Fibroblast of lung (primary cell): Measurements from ENCODE around the gene SMIM5. TPM values are rescaled to one million over a fixed set of nuclear protein-coding genes. Genes with fewer than 3 reads are reported as not detected.

ENCODE experiments used
- DNase-seq, 2 donors: peaks; one replicate each; pipeline versions ENCODE4 v3.0.0 to v3.0.0-alpha.2; 2010; ENCODE audit warnings: low read depth in 2 of 2
- H2AFZ ChIP-seq: 2 replicates; pipeline ENCODE4 v1.5.1; 2012; ENCODE audit warnings: low read length, control low read depth, inconsistent platforms
- H3K27ac ChIP-seq: 2 replicates; pipeline ENCODE4 v1.5.1; 2011; ENCODE audit warnings: low read length, control low read depth; ENCODE audit not compliant: insufficient read depth
- H3K27me3 ChIP-seq: 2 replicates; pipeline ENCODE4 v1.5.1; 2011; ENCODE audit warnings: mild to moderate bottlenecking, low read length; ENCODE audit not compliant: control insufficient read depth, insufficient read depth
- H3K36me3 ChIP-seq: 2 replicates; pipeline ENCODE4 v1.5.1; 2011; ENCODE audit warnings: low read length; ENCODE audit not compliant: control insufficient read depth, insufficient read depth
- H3K4me1 ChIP-seq: 2 replicates; pipeline ENCODE4 v1.5.1; 2011; ENCODE audit warnings: low read length; ENCODE audit not compliant: control insufficient read depth, insufficient read depth; ENCODE audit errors: extremely low read depth
- H3K4me2 ChIP-seq: 2 replicates; pipeline ENCODE4 v1.5.1; 2011; ENCODE audit warnings: low read length, control low read depth; ENCODE audit not compliant: insufficient read depth; ENCODE audit errors: extremely low read depth
- H3K4me3 ChIP-seq, 4 experiments: fragments of 200-600 bp in 1 of 4; sonication (generic) in 1 of 4; replicated peaks in 1 of 4; 2 replicates each; pipeline ENCODE4 v1.5.1; 2011 to 2016; ENCODE audit warnings: low read length in 4 of 4, low read depth in 3 of 4, mild to moderate bottlenecking in 3 of 4, control low read depth in 2 of 4, inconsistent platforms in 1 of 4, mixed read lengths in 1 of 4; ENCODE audit not compliant: insufficient read depth in 1 of 4; ENCODE audit errors: control extremely low read depth in 1 of 4
- H3K79me2 ChIP-seq: 2 replicates; pipeline ENCODE4 v1.5.1; 2012; ENCODE audit warnings: mild to moderate bottlenecking, low read length, inconsistent platforms; ENCODE audit not compliant: control insufficient read depth, insufficient read depth
- H3K9ac ChIP-seq: 2 replicates; pipeline ENCODE4 v1.5.1; 2011; ENCODE audit warnings: mild to moderate bottlenecking, low read length, control low read depth; ENCODE audit not compliant: insufficient read depth
- H3K9me3 ChIP-seq: 2 replicates; pipeline ENCODE4 v1.5.1; 2012; ENCODE audit warnings: low read depth, low read length; ENCODE audit not compliant: control insufficient read depth, insufficient read depth
- H4K20me1 ChIP-seq: 2 replicates; pipeline ENCODE4 v1.5.1; 2011; ENCODE audit warnings: low read length; ENCODE audit not compliant: control insufficient read depth, insufficient read depth; ENCODE audit errors: extremely low read depth
- CTCF ChIP-seq, 2 donors: IDR thresholded peaks in 1 of 2; conservative IDR thresholded peaks in 1 of 2; 1 replicate in 1 of 2; 2 replicates in 1 of 2; pipeline ENCODE4 v1.5.1; 2011 to 2012; ENCODE audit warnings: low read length in 2 of 2, control low read depth in 1 of 2, inconsistent platforms in 1 of 2, low read depth in 1 of 2, mild to moderate bottlenecking in 1 of 2
- EZH2 ChIP-seq: IDR thresholded peaks from 2 replicates; pipeline ENCODE4 v1.5.1; 2012; ENCODE audit warnings: low read length, control low read depth, mild to moderate bottlenecking; ENCODE audit errors: missing control alignments
- polyA plus RNA-seq, 2 donors: library from polyadenylated mRNA; depleted of rRNA in 1 of 2; stranded (reverse) in 1 of 2; unstranded in 1 of 2; fragments of >200 nt; gene quantifications; 2 replicates each; pipeline ENCODE4 v1.2.1, GENCODE V29; 2011 to 2012; ENCODE audit warnings: missing spikeins in 1 of 2
- total RNA-seq: library from RNA; depleted of rRNA; stranded (reverse); fragments of >200 nt; gene quantifications from 2 replicates; pipeline ENCODE4 v1.2.1, GENCODE V29; 2014

SMIM5 gene
- total and polyA plus RNA-seq, 2 donors (not counting 1 experiment from before 2014, with no cell fraction given), result 0.05 to 0.17 TPM

- no peaks in the 10 kb centered on the region for H3K36me3 ChIP-seq
- no peak overlapping the region for H3K9ac ChIP-seq
- H3K27me3 ChIP-seq, result no peaks in the 10 kb centered on the region
- no peaks in the 10 kb centered on the region for H3K9me3 ChIP-seq
- no peak overlapping the region for H3K4me3 ChIP-seq
- TF ChIP-seq EZH2 (no peak), CTCF (conservative IDR thresholded peaks at IDR 0.05 in 1 of 2, IDR thresholded peaks at IDR 0.05 in 1 of 2; ENCODE audit: low read depth in 1 of 2, low read length in 2 of 2) (no peak)
- no peaks in the 10 kb centered on the region for H3K4me1 ChIP-seq
- H3K79me2 ChIP-seq, result no peaks in the 10 kb centered on the region
- no peak overlapping the region for H2AFZ ChIP-seq
- DNase-seq, result no peak
- H3K4me2 ChIP-seq, result no peak overlapping the region
- no peaks in the 10 kb centered on the region for H4K20me1 ChIP-seq
- no peak overlapping the region for H3K27ac ChIP-seq
Measured at GRCh38 chr17:75624714-75625345, 8.4 kb upstream of the SMIM5 start.

- TF ChIP-seq EZH2 (no peak), CTCF (conservative IDR thresholded peaks at IDR 0.05 in 1 of 2, IDR thresholded peaks at IDR 0.05 in 1 of 2; ENCODE audit: low read depth in 1 of 2, low read length in 2 of 2) (peak; percentile 41 to 74)
- Histone ChIP-seq H3K79me2 (no peaks in the 10 kb centered on the region), H3K4me2 (no peak overlapping the region), H4K20me1 (no peaks in the 10 kb centered on the region), H3K4me3 (no peak overlapping the region), H3K27me3 (no peaks in the 10 kb centered on the region), H2AFZ (no peak overlapping the region), H3K36me3 (no peaks in the 10 kb centered on the region), H3K4me1 (no peaks in the 10 kb centered on the region), H3K9ac (no peak overlapping the region), H3K9me3 (no peaks in the 10 kb centered on the region), H3K27ac (no peak overlapping the region)
- peak in 1 of 2 donors; percentile 5 for DNase-seq
Measured at GRCh38 chr17:75625813-75626486, 7.3 kb upstream of the SMIM5 start.

- TF ChIP-seq CTCF (conservative IDR thresholded peaks at IDR 0.05 in 1 of 2, IDR thresholded peaks at IDR 0.05 in 1 of 2; ENCODE audit: low read depth in 1 of 2, low read length in 2 of 2), result no peak
- TF ChIP-seq EZH2, result no peak
- H3K4me1 ChIP-seq, result no peaks in the 10 kb centered on the region
- H3K27ac ChIP-seq, result no peak overlapping the region
Measured at GRCh38 chr17:75626496-75627038, 6.7 kb upstream of the SMIM5 start.

More at GRCh38 chr17:75626496-75627038, 6.7 kb upstream of the SMIM5 start:
- Histone ChIP-seq H4K20me1 (no peaks in the 10 kb centered on the region), H3K4me3 (no peak overlapping the region), H3K79me2 (no peaks in the 10 kb centered on the region), H3K4me2 (no peak overlapping the region), H2AFZ (no peak overlapping the region), H3K27me3 (no peaks in the 10 kb centered on the region), H3K9ac (no peak overlapping the region), H3K9me3 (no peaks in the 10 kb centered on the region), H3K36me3 (no peaks in the 10 kb centered on the region)
- no peak for DNase-seq
